KMS-11 (cell line): ENCODE measurements around the gene DNAH17.

Experiments
- H2AFZ ChIP-seq: fragments of 200-600 bp; sonication (generic); 2 replicates; pipeline ENCODE4 v1.6.1; 2016; ENCODE audit warnings: antibody characterized with exemption, mixed run types, low read depth
- H3K27ac ChIP-seq: fragments of 200-600 bp; sonication (generic); 2 replicates; pipeline ENCODE4 v1.6.1; 2016; ENCODE audit warnings: mild to moderate bottlenecking, mixed run types
- H3K27me3 ChIP-seq: fragments of 200-600 bp; sonication (generic); 2 replicates; pipeline ENCODE4 v1.6.1; 2017; ENCODE audit warnings: mild to moderate bottlenecking, low read depth, mixed run types, moderate library complexity; ENCODE audit not compliant: insufficient read depth
- H3K36me3 ChIP-seq: fragments of 200-600 bp; sonication (generic); 2 replicates; pipeline ENCODE4 v1.6.1; 2017; ENCODE audit warnings: mild to moderate bottlenecking, mixed run types; ENCODE audit not compliant: insufficient read depth
- H3K4me1 ChIP-seq: fragments of 200-600 bp; sonication (generic); 2 replicates; pipeline ENCODE4 v1.6.1; 2016; ENCODE audit warnings: mild to moderate bottlenecking, low read depth, mixed run types; ENCODE audit not compliant: poor library complexity, severe bottlenecking
- H3K4me2 ChIP-seq: fragments of 200-600 bp; sonication (generic); 2 replicates; pipeline ENCODE4 v1.7.0; 2016; ENCODE audit warnings: mild to moderate bottlenecking, mixed run types
- H3K4me3 ChIP-seq: fragments of 200-600 bp; sonication (generic); IDR thresholded peaks from 2 replicates; pipeline ENCODE4 v1.6.1; 2017; ENCODE audit warnings: low read depth, low read length, mixed read lengths; ENCODE audit not compliant: insufficient read depth
- H3K79me2 ChIP-seq: fragments of 200-600 bp; sonication (generic); 2 replicates; pipeline ENCODE4 v1.6.1; 2016; ENCODE audit warnings: low read depth, mixed run types; ENCODE audit not compliant: insufficient read depth
- H3K9ac ChIP-seq: fragments of 200-600 bp; sonication (generic); 2 replicates; pipeline ENCODE4 v1.6.1; 2016; ENCODE audit warnings: mild to moderate bottlenecking, mixed run types
- H4K20me1 ChIP-seq: fragments of 200-600 bp; sonication (generic); 2 replicates; pipeline ENCODE4 v1.6.1; 2016; ENCODE audit warnings: mild to moderate bottlenecking, mixed run types; ENCODE audit not compliant: insufficient read depth
- CTCF ChIP-seq: fragments of 200-600 bp; sonication (generic); conservative IDR thresholded peaks from 2 replicates; pipeline ENCODE4 v1.6.1; 2017; ENCODE audit warnings: low read depth, mild to moderate bottlenecking, antibody characterized with exemption, low read length, moderate library complexity, mixed read lengths

The DNAH17 gene

GRCh38 chr17:78403822-78404221 is 173.4 kb downstream of the DNAH17 start:
- no peak for TF ChIP-seq CTCF
- Histone ChIP-seq H2AFZ (no peak overlapping the region), H3K36me3 (peaks cover 17% of the 10 kb centered on the region; the same call in 1 of the 2 replicates), H4K20me1 (no peaks in the 10 kb centered on the region; the same call in 1 of the 2 replicates), H3K79me2 (no peaks in the 10 kb centered on the region; the same call in 1 of the 2 replicates), H3K27ac (no peak overlapping the region), H3K4me1 (no peaks in the 10 kb centered on the region), H3K4me3 (no peak overlapping the region), H3K4me2 (no peak overlapping the region), H3K9ac (no peak overlapping the region), H3K27me3 (no peaks in the 10 kb centered on the region)

DNA sequence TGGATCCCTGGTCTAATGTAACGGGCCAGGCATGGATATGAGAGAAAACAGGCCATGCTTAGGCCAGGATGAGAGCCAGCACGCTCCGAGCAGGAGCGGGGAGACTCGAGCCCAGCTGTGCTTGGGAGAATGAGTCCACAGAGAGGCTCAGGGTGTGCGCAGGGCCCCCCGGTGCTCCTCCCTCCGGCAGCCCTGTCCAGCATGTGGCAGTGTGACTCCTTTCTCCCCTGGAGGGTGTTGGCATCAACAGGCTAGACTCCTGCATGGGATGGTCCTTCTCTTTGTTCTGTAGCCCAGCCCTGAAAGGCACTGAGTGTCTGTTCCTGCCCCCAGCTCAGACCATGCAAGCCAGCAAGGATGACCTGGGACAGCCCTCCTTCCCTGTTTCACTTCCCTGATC is 175.3 kb downstream of the DNAH17 start:
- no peaks in the 10 kb centered on the region for H3K27me3 ChIP-seq
- H3K4me2 ChIP-seq, result no peak overlapping the region
- no peaks in the 10 kb centered on the region for H4K20me1 ChIP-seq
- peaks cover 19% of the 10 kb centered on the region; the same call in 1 of the 2 replicates for H3K36me3 ChIP-seq
- no peaks in the 10 kb centered on the region for H3K4me1 ChIP-seq
- no peak overlapping the region for H3K4me3 ChIP-seq
- H3K9ac ChIP-seq, result no peak overlapping the region
- H2AFZ ChIP-seq, result no peak overlapping the region
- no peaks in the 10 kb centered on the region; the same call in 1 of the 2 replicates for H3K79me2 ChIP-seq
- no peak for TF ChIP-seq CTCF
- no peak overlapping the region for H3K27ac ChIP-seq

DNA sequence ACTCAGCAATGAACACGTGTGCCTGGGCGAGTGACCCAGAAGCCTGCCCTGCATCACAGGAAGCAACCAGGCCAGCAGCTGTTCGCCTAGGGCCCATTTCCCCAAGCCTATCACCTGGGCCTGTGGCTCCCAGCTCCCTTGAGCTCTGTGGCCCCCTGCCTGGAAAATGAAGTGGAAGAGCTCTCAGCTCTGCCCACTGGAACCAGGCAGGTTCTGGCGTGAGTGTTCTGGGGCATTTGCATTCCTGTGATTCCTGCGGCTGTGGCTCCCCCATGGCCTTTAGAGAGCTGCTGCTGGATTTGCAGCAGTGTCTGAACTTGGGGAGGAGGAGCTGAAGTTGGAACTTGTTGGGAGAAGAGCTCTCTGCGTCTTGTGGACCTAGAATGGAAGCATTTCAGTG is 175.9 kb downstream of the DNAH17 start:
- Histone ChIP-seq H3K4me1 (no peaks in the 10 kb centered on the region), H3K4me3 (no peak overlapping the region)

GRCh38 chr17:78400581-78401240 is 176.5 kb downstream of the DNAH17 start:
- no peaks in the 10 kb centered on the region for H3K27me3 ChIP-seq
- peaks cover 4% of the 10 kb centered on the region; the same call in 1 of the 2 replicates for H3K79me2 ChIP-seq
- H3K36me3 ChIP-seq, result peaks cover 21% of the 10 kb centered on the region; the same call in 1 of the 2 replicates
- no peaks in the 10 kb centered on the region for H4K20me1 ChIP-seq
- no peak for TF ChIP-seq CTCF
- H3K4me1 ChIP-seq, result no peaks in the 10 kb centered on the region
- H2AFZ ChIP-seq, result no peak overlapping the region
- no peak overlapping the region for H3K27ac ChIP-seq
- H3K4me2 ChIP-seq, result no peak overlapping the region
- H3K9ac ChIP-seq, result no peak overlapping the region
- H3K4me3 ChIP-seq, result no peak overlapping the region

More for the DNA sequence above, 175.9 kb downstream of the DNAH17 start:
- Histone ChIP-seq H3K27me3 (no peaks in the 10 kb centered on the region), H3K9ac (no peak overlapping the region), H4K20me1 (no peaks in the 10 kb centered on the region), H3K79me2 (no peaks in the 10 kb centered on the region; the same call in 1 of the 2 replicates), H3K36me3 (peaks cover 21% of the 10 kb centered on the region; the same call in 1 of the 2 replicates), H2AFZ (no peak overlapping the region), H3K4me2 (no peak overlapping the region), H3K27ac (no peak overlapping the region)
- TF ChIP-seq CTCF, result no peak
